ENCODE data around the gene TTC39C. TPM values are rescaled to one million over a fixed set of nuclear protein-coding genes. Genes with fewer than 3 reads are reported as not detected.

TTC39C gene
- total and polyA plus RNA-seq, 2 of the 8 experiments (the other 6 are each of a cell fraction or from before 2014, with no cell fraction given): 8.1 to 79.1 TPM

DNA sequence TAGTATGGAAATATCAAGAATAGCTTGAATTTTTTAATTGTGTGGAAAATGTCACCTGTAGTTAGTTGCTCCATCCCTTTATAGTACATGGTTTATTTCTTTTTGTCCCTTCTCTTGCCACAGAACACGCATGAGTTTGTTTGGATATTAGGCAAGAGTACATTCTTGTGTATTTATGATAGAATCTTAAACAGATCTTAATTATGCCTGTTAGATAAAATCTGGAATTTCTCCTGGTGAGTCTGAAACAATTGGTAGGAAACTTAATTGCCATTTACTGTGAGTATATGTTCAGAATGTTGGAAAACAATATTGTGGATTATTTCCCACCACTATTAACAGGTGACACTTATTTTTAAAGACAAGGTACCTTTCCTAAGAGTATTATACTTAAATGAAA lies 94.1 kb downstream of the TTC39C start:
- no peak overlapping the region for H3K18ac ChIP-seq (ENCODE audit: extremely low read depth, low read length)
- no peaks in the 10 kb centered on the region for H3K9me3 ChIP-seq (ENCODE audit: insufficient read depth in 2 of 2, low read depth in 1 of 2, low read length in 1 of 2)
- no peaks in the 10 kb centered on the region for H3K79me2 ChIP-seq (ENCODE audit: control insufficient read depth in 1 of 2, insufficient read depth in 2 of 2, low read length in 2 of 2)
- no peak for DNase-seq (ENCODE audit: low read depth in 1 of 2, low spot score in 2 of 2)
- no peak overlapping the region for H2BK15ac ChIP-seq (ENCODE audit: low read length)
- TF ChIP-seq TAF1 (IDR thresholded peaks at IDR 0.05; ENCODE audit: low read depth, low read length): no peak
- FAIRE-seq: no peak
- H3K14ac ChIP-seq (ENCODE audit: insufficient read length): no peak overlapping the region
- peaks cover 0 to 2% of the 10 kb centered on the region in 2 experiments for H4K20me1 ChIP-seq (replicated peaks in 1 of 2; ENCODE audit: control insufficient read depth in 1 of 2, insufficient read depth in 2 of 2, low read length in 2 of 2)
- H3K23me2 ChIP-seq (ENCODE audit: low read depth, low read length): no peaks in the 10 kb centered on the region
- ChIA-PET POLR2A (ENCODE audit: partially characterized antibody) (no interaction called here), CTCF (ENCODE audit: partially characterized antibody) (interaction anchor here (1.0 to 1.6 kb wide), 2 partner anchors 9 to 11 kb away, joined by 5 to 7 read pairs; no protein-coding TSS in a partner anchor)
- H3K79me1 ChIP-seq (ENCODE audit: low read depth, low read length): no peaks in the 10 kb centered on the region; the same call in 1 of the 2 replicates
- H2BK12ac ChIP-seq (ENCODE audit: low read depth, low read length): no peak overlapping the region
- no peak overlapping the region for H2BK20ac ChIP-seq (ENCODE audit: low read length)
- H3K4ac ChIP-seq (replicated peaks; ENCODE audit: insufficient read length, low read depth, low read length): no peak overlapping the region
- no peak overlapping the region for H2AK5ac ChIP-seq (ENCODE audit: low read depth, low read length)
- H3K9ac ChIP-seq (replicated peaks in 1 of 4; ENCODE audit: extremely low read depth in 1 of 4, low read depth in 3 of 4, low read length in 3 of 4): no peak overlapping the region
- H3K56ac ChIP-seq (replicated peaks; ENCODE audit: insufficient read length, low read depth, low read length): no peak overlapping the region
- WGBS, 2 experiments (ENCODE audit: extremely low coverage in 1 of 2, insufficient coverage in 1 of 2, insufficient read length in 1 of 2, insufficient replicate concordance in 2 of 2, low coverage in 1 of 2, low lambda C conversion rate in 2 of 2, missing lambda C conversion rate in 1 of 2): 93% methylated on average over 1 of the region's 1 CpG; no CpG with 5 or more reads in 1 of the 2 experiments
- H3K4me2 ChIP-seq (ENCODE audit: insufficient read depth in 1 of 2, low read depth in 2 of 2, low read length in 2 of 2): no peak overlapping the region
- no peak overlapping the region for H3K23ac ChIP-seq (ENCODE audit: insufficient read length)
- H4K5ac ChIP-seq (ENCODE audit: insufficient read length, low read depth, low read length): no peak overlapping the region
- no peak overlapping the region for H4K8ac ChIP-seq (ENCODE audit: extremely low read depth, insufficient read depth, low read length)
- H4K91ac ChIP-seq (replicated peaks; ENCODE audit: insufficient read length, low read length): no peak overlapping the region
- no peaks in the 10 kb centered on the region; a peak in 1 of 8 replicates for H3K36me3 ChIP-seq (ENCODE audit: control insufficient read depth in 2 of 4, insufficient read depth in 4 of 4, low read length in 3 of 4)
- H2BK5ac ChIP-seq (ENCODE audit: low read depth, low read length): no peak overlapping the region
- no peak overlapping the region for H2BK120ac ChIP-seq (replicated peaks; ENCODE audit: low read depth, low read length)
- H3K27me3 ChIP-seq (replicated peaks in 1 of 4; ENCODE audit: control insufficient read depth in 3 of 4, extremely low read depth in 1 of 4, insufficient read depth in 3 of 4, low read length in 3 of 4): no peaks in the 10 kb centered on the region
- H3K4me3 ChIP-seq (ENCODE audit: extremely low read depth in 1 of 4, insufficient read depth in 2 of 4, low read depth in 3 of 4, low read length in 4 of 4): no peak overlapping the region
- peaks cover 0 to 4% (median 2%) of the 10 kb centered on the region in 4 experiments; a peak in 2 of 7 replicates for H3K4me1 ChIP-seq (replicated peaks in 1 of 4; ENCODE audit: control insufficient read depth in 3 of 4, insufficient read depth in 4 of 4, low read length in 3 of 4)
- H3K27ac ChIP-seq (ENCODE audit: low read depth, low read length): no peak overlapping the region
- no peak overlapping the region for H2AFZ ChIP-seq (ENCODE audit: low read length)

Data from H1 (cell line).